Measurements from ENCODE around the gene SRP9.
"Not testable (repeated sequence)": the region's sequence is repeated elsewhere in the genome, so short reads cannot be mapped to it uniquely, and the experiment has no call there.

Gene SRP9

DNA sequence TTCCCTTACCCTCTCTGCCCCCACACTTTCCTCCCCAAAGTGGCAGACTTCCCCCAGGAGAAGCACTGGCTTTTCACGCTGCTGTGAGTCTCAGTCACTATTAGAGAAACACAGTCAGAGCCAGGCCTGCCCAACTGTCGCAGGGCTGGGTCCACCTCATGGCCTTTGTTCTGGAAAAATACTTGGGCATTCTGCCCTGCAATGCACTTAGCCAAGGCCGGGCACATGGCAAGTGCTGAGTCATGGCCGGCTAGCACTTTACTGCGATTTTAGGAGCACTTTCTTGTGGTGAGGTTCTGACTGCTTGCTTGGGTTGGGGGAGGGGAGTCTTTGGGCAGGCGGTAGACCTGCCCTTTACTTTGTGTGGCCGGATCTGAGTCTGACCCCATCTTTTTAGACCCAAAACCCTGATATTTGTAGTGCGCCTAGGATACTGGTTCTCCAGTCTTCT, 40.0 kb downstream of the SRP9 start:
- DNase-seq, result no peak

GRCh38 chr1:225818229-225818628, 40.6 kb downstream of the SRP9 start:
- no peak for DNase-seq

GRCh38 chr1:225819346-225820192, 41.9 kb downstream of the SRP9 start:
- no peak for DNase-seq

DNA sequence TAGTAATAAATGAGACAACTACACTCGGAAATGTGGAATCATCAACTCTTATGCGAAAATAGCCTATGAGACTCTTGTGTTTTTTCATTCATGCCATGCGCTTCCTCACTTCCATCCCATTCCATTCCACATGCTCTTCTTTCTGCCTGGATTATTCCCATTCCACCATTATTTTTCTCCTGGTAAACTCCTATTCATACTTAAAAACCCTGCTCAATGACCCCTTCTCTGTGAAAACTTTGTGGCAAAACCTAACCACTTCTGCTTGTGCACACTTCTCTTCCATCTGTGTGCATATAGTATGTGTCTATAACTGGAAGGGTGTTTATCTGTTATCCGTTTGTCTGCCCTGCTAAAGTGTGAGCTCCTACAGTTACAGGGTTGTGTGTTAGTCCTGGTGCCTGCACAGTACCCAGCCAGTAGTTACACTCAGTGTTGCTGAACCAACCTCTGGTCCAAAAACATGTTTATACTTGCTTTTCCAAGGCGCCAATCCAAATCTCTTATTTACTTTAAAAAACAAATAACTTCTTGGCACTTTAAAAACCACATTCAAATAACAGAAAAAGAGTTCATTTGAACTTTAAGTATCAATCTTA, 43.0 kb downstream of the SRP9 start:
- no peak for DNase-seq

GRCh38 chr1:225822655-225823403, 45.2 kb downstream of the SRP9 start:
- DNase-seq, result no peak

DNA sequence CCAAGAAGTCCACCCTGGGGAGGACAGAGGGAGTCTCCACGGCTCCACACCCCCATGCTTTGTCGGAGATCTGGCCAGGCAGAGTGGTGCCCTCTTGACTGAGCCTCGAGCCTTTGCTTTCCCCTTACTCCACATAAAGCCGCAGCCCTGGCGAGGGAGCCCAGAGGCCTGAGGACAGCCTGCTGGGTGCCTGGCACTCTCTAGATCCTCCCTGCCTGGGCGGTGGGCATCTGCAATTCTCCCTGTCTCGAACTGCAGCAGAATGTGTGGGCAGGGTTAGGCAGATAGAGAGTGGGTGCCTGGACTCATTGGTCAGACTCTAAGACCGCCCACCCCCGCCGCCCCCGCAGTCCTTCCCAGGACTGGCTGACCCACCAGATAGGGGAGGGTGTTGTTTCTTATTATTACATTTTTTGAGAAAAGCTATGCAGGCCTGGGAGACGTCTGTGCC, 46.2 kb downstream of the SRP9 start:
- DNase-seq, result no peak

DNA sequence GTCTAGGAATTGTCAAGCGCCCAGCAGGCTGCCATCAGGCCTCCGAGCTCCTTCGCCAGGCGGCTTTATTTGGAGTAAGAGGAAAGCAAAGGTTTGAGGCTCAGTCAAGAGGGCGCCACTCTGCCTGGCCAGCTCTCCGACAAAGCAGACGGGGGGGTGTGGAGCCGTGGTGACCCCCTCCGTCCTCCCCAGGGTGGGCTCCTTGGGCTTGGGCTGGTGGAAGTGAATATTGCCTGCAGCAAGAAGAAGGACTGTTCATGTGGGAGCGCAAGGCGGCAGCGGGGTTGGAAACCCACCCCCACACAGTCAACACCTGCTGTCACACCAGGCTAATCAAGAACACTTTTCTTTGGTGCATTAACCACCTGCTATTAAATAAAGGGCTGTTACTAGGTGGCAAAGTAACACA, 46.9 kb downstream of the SRP9 start:
- DNase-seq, result no peak

- DNase-seq, result no peak
These were observed 47.5 kb downstream of the SRP9 start for GRCh38 chr1:225825078-225825477.

GRCh38 chr1:225825607-225826007, 48.0 kb downstream of the SRP9 start:
- DNase-seq, result no peak

GRCh38 chr1:225827076-225827475, 49.5 kb downstream of the SRP9 start:
- no peak for DNase-seq

GRCh38 chr1:225828706-225829345, 51.2 kb downstream of the SRP9 start:
- DNase-seq, result no peak

DNA sequence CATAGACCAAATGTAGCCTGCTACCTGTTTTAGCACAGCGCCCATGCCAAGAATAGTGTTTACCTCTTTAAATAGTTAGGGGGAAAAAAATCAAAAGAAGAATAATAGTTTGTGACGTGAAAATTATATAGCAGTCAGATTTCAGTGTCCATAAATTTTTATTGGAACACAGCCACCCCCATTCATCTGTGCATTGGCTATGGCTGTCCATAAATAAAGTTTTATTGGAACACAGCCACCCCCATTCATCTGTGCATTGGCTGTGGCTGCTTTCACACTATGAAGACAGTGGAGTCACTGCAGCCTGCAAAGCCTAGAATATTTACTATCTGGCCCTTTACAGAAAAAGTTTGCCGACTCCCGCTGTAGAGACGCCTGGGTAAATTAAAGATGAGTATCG, 53.2 kb downstream of the SRP9 start:
- DNase-seq, result no peak

- no peak for DNase-seq
These were observed 57.0 kb downstream of the SRP9 start for GRCh38 chr1:225834417-225835329.

- DNase-seq, result no peak
These were observed 58.2 kb downstream of the SRP9 start for GRCh38 chr1:225835856-225836255.

- DNase-seq, result not testable (repeated sequence)
These were observed 58.7 kb downstream of the SRP9 start for GRCh38 chr1:225836296-225836695.

DNA sequence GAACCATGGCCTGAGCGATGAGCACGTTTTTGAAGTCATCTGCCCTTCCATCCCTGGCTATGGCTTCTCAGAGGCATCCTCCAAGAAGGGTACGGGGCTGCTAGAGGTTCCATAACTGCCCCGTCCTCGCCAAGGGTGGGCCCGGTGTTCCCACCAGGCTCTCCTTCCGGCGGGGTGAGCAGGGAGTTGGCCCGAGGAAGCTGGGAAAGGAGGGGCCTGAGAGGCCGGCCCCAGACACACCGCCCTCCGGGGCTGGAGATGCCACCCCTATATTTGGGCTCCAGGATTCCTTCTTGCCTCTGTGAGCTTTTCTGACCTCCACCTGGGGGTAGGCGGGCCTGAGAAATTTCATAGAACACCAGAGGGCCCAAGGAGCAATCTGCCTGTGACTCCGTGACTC, 61.2 kb downstream of the SRP9 start:
- no peak for DNase-seq

Data from NCI-H2227 treated with DMSO at 0.1 percent for 48 hours (cell line).